Ascending aorta (tissue), 2 donors: ENCODE measurements around the gene STXBP1. TPM values are rescaled to one million over a fixed set of nuclear protein-coding genes. Genes with fewer than 3 reads are reported as not detected.

ENCODE experiments used
- DNase-seq, 2 donors: peaks; one replicate each; pipeline ENCODE4 v3.0.0-alpha.2; 2019; ENCODE audit warnings: low spot score in 2 of 2
- H3K27ac ChIP-seq, 2 donors: fragments of 200-600 bp; sonication (generic); one replicate each; pipeline ENCODE4 v1.5.1; 2016 to 2017; ENCODE audit warnings: mild to moderate bottlenecking in 1 of 2
- H3K27me3 ChIP-seq: fragments of 200-600 bp; sonication (generic); one replicate; pipeline ENCODE4 v1.5.1; 2017
- H3K36me3 ChIP-seq, 2 donors: fragments of 200-600 bp; sonication (generic); one replicate each; pipeline ENCODE4 v1.5.1; 2016
- H3K4me1 ChIP-seq, 2 donors: fragments of 200-600 bp; sonication (generic); one replicate each; pipeline ENCODE4 v1.5.1; 2016 to 2017; ENCODE audit warnings: mild to moderate bottlenecking in 1 of 2
- H3K4me3 ChIP-seq, 2 donors: fragments of 200-600 bp; sonication (generic); one replicate each; pipeline ENCODE4 v1.5.1; 2016 to 2017; ENCODE audit warnings: mild to moderate bottlenecking in 1 of 2
- H3K9me3 ChIP-seq, 2 donors: fragments of 200-600 bp; sonication (generic); one replicate each; pipeline ENCODE4 v1.5.1; 2016
- intact Hi-C: fragments of 100-400 bp; cut with DNase I; formaldehyde crosslinking; loops from one replicate; pipeline ENCODE4 v1.15.1; 2023
- total RNA-seq: library from RNA; depleted of rRNA; stranded (reverse); fragments of >200 nt; gene quantifications from one replicate; pipeline ENCODE4 v1.1.0, GENCODE V29; 2016
- TF ChIP-seq, protein P1 (sequence below), 3 experiments: fragments of 200-600 bp in 2 of 3; fragments of 450-650 bp in 1 of 3; sonication (generic) in 2 of 3; IDR thresholded peaks; one replicate each; pipeline ENCODE4 v1.5.1; 2016 to 2019; ENCODE audit warnings: antibody characterized with exemption in 3 of 3, mild to moderate bottlenecking in 1 of 3, moderate library complexity in 1 of 3

The STXBP1 gene
- total RNA-seq, 1 donor from 2014 or later = 29.3 TPM

DNA sequence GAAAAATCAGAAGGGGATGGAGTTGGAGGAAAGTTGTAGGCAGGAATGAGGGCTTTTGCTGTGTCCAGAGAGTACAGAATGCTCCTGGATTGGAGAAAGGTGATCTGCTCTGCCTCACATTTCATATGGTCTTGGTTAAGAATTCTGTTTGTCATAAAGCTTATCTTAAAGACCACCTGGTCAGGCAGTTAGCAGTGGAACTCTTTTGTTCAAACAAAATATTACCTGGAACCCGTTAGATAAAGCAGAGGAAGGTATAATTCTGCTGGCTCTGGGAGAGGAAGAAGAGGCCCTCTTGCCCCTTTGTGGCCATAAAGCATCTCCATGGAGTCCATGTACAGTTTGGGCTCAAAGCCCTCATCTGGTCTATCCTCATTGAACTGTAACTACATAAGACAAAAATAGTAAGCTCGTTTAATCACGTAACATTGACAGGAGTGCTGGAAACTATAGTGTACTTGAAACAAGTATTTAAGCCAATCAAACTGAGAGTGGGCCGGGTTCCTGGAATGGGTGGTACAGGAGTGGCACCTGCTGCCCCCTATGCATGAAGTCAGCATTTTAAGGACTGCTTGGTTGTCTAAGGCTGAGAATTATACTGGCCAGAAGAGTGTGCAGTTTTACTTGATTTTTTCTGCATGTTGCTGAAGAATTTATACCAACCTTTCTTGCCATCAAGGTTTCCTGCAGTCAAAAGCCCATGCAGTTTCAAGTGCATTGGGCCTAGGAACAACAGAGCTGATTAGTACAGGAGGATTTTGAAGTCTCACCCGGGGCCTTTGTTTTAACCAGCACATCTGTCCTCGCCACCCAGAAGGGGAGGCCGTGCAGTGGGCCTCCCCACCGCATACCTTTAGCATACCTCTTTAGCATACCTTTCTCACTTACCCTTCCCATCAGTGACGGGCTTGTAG is 39.9 kb downstream of the STXBP1 start:
- no peak overlapping the region for H3K27ac ChIP-seq
- H3K4me3 ChIP-seq = no peak overlapping the region
- H3K36me3 ChIP-seq = peaks cover 9 to 16% of the 10 kb centered on the region in 2 donors
- H3K4me1 ChIP-seq = no peaks in the 10 kb centered on the region
- no peaks in the 10 kb centered on the region for H3K27me3 ChIP-seq
- intact Hi-C loops = no loop called here
- no peaks in the 10 kb centered on the region for H3K9me3 ChIP-seq
- no peak for DNase-seq
- TF ChIP-seq, protein P1, sequence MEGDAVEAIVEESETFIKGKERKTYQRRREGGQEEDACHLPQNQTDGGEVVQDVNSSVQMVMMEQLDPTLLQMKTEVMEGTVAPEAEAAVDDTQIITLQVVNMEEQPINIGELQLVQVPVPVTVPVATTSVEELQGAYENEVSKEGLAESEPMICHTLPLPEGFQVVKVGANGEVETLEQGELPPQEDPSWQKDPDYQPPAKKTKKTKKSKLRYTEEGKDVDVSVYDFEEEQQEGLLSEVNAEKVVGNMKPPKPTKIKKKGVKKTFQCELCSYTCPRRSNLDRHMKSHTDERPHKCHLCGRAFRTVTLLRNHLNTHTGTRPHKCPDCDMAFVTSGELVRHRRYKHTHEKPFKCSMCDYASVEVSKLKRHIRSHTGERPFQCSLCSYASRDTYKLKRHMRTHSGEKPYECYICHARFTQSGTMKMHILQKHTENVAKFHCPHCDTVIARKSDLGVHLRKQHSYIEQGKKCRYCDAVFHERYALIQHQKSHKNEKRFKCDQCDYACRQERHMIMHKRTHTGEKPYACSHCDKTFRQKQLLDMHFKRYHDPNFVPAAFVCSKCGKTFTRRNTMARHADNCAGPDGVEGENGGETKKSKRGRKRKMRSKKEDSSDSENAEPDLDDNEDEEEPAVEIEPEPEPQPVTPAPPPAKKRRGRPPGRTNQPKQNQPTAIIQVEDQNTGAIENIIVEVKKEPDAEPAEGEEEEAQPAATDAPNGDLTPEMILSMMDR (IDR thresholded peaks at IDR 0.05) = no peak

DNA sequence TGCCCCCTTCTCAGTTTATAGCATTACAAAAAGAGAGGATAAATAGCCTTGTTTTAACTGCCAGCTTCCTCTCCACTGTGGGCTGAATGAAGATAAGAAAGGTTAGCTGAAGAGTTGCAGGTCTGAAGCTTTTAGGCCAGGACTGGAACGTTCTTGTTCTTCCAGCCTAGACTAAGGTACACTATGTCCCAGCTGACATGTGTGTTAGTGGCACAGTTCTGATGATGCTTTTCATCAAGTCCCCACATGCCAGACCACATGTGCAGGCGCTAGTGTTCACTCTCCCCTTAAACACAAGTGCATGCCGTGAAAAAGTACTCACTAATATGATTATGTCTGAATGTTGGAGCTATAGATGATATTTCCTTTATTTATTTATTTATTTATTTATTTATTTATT is 40.7 kb downstream of the STXBP1 start:
- no peak for DNase-seq
- Histone ChIP-seq H3K36me3 (peaks cover 9 to 16% of the 10 kb centered on the region in 2 donors), H3K9me3 (no peaks in the 10 kb centered on the region), H3K4me1 (no peaks in the 10 kb centered on the region), H3K4me3 (no peak overlapping the region), H3K27me3 (no peaks in the 10 kb centered on the region), H3K27ac (no peak overlapping the region)
- intact Hi-C loops = no loop called here
- TF ChIP-seq, protein P1 (IDR thresholded peaks at IDR 0.05) = no peak

DNA sequence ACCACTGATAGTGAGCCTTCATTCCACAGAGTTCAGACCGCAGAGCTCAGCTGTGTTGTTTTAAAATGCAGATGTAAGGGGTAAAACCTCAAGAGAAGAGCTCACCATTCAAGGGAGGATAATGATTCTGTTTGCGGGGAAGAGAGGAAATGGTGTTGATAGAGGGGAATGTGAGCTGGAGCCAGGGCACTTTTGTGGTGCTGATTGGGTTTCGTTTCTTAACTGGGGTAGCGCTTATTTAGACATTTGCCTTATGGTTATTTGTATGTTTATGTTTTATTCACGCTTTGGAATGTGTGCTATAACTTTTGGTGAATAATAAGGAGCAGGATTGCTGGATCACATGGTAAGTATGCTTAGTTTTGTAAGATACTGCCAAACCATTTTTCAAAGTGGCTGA is 42.5 kb downstream of the STXBP1 start:
- Histone ChIP-seq H3K4me1 (no peaks in the 10 kb centered on the region), H3K27me3 (no peaks in the 10 kb centered on the region), H3K9me3 (no peaks in the 10 kb centered on the region), H3K27ac (no peak overlapping the region), H3K36me3 (peaks cover 9 to 19% of the 10 kb centered on the region in 2 donors), H3K4me3 (no peak overlapping the region)
- DNase-seq = no peak
- TF ChIP-seq, protein P1 (IDR thresholded peaks at IDR 0.05) = no peak
- intact Hi-C loops = no loop called here

DNA sequence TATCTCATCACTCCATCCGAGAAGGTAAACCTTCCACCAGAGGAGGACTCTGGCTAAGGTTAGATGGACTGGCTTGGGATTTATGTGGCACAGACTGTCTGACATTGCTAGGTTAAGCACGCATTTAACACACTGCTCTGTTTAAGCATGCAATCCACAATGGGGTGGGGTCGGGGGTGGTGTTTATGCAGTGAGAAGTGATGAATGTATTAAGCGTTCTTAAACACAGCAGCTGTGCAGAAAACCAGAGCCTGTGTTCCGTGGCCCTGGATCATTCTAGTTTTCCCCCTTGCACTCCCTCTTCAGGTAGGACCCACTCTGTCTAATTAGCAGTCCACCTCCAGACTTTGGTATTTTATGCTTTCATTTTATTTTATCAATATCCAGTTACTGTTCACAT is 46.4 kb downstream of the STXBP1 start:
- intact Hi-C loops = no loop called here
- H3K9me3 ChIP-seq = no peaks in the 10 kb centered on the region
- no peak overlapping the region for H3K4me3 ChIP-seq
- no peaks in the 10 kb centered on the region for H3K27me3 ChIP-seq
- no peak for DNase-seq
- H3K27ac ChIP-seq = no peak overlapping the region
- TF ChIP-seq, protein P1 (IDR thresholded peaks at IDR 0.05) = no peak
- H3K4me1 ChIP-seq = no peaks in the 10 kb centered on the region
- peaks cover 16 to 48% of the 10 kb centered on the region in 2 donors for H3K36me3 ChIP-seq

DNA sequence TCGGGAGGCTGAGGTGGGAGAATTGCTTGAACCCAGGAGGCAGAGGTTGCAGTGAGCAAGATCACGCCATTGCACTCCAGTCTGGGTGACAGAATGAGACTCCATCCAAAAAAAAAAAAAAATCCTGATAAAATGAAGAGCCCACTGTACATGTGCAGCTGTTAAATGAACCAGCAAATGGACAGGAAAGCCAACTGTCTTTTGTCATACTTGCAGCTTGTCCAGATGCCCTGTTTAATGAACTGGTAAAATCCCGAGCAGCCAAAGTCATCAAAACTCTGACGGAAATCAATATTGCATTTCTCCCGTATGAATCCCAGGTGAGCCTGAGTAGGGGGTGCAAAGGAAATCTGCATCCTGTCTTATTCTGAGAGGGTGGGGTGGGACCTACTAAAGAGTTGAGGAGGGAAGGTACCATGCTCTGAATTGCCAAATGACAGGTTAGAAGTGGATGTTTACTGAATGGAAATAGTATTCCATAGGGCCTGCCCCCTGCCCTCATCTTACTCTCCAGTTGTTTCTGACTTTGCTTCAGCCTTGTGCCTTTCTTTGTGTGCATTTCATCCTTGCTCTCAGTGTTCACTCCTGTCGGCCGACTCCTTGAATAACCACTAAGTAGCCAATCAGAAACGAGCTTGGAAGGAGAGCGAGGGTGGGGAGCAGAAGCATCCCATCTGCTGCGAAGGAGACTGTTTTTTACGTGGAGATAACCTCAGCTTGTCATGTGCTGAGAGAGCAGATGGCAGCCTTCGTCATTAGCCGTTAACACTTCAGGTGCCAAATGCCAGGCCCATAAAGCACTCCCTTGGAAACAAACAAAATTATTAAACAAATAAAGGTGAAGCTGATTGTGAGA is 49.0 kb downstream of the STXBP1 start:
- intact Hi-C loops = no loop called here
- Histone ChIP-seq H3K9me3 (no peaks in the 10 kb centered on the region), H3K36me3 (peaks cover 19 to 63% of the 10 kb centered on the region in 2 donors), H3K27me3 (no peaks in the 10 kb centered on the region), H3K4me3 (no peak overlapping the region), H3K27ac (no peak overlapping the region), H3K4me1 (no peaks in the 10 kb centered on the region)
- TF ChIP-seq, protein P1 (IDR thresholded peaks at IDR 0.05) = no peak
- no peak for DNase-seq
